Neural cell (in vitro differentiated cells): ENCODE results near the gene FGD6. TPM values are rescaled to one million over a fixed set of nuclear protein-coding genes. Genes with fewer than 3 reads are reported as not detected.

ENCODE experiments used
- H2AFZ ChIP-seq: fragments of 200-600, 300-800 bp; sonication (generic), shearing (Covaris generic); 2 replicates; pipeline ENCODE4 v1.6.0; 2014; ENCODE audit warnings: low read depth, mild to moderate bottlenecking, antibody characterized with exemption, low read length, moderate library complexity
- H3F3A ChIP-seq: fragments of 200-600 bp; shearing (Covaris generic); 2 replicates; pipeline ENCODE4 v1.6.1; 2016; ENCODE audit warnings: mild to moderate bottlenecking, moderate library complexity, mixed read lengths, antibody characterized with exemption, low read length; ENCODE audit not compliant: insufficient read depth, poor library complexity, severe bottlenecking
- H3K27ac ChIP-seq: fragments of 200-600, 300-800 bp; sonication (generic), shearing (Covaris generic); 2 replicates; pipeline ENCODE4 v1.5.1; 2014; ENCODE audit warnings: mild to moderate bottlenecking, low read length, moderate library complexity
- H3K27me3 ChIP-seq: fragments of 300-800, 200-600 bp; sonication (generic), shearing (Covaris generic); 2 replicates; pipeline ENCODE4 v1.6.0; 2014; ENCODE audit warnings: mild to moderate bottlenecking, low read depth, low read length, moderate library complexity; ENCODE audit not compliant: insufficient read depth
- H3K36me3 ChIP-seq: fragments of 300-800, 200-600 bp; sonication (generic), shearing (Covaris generic); 2 replicates; pipeline ENCODE4 v1.5.1; 2014; ENCODE audit warnings: mild to moderate bottlenecking, antibody characterized with exemption, low read length, moderate library complexity; ENCODE audit not compliant: insufficient read depth
- H3K4me2 ChIP-seq: fragments of 300-800, 200-600 bp; sonication (generic), shearing (Covaris generic); 2 replicates; pipeline ENCODE4 v1.6.0; 2014; ENCODE audit warnings: mild to moderate bottlenecking, low read length
- H3K4me3 ChIP-seq: fragments of 300-800, 200-600 bp; sonication (generic), shearing (Covaris generic); 2 replicates; pipeline ENCODE4 v1.5.1; 2014; ENCODE audit warnings: mild to moderate bottlenecking, low read length, moderate library complexity
- H3K79me2 ChIP-seq: fragments of 200-600 bp; shearing (Covaris generic); replicated peaks from 2 replicates; pipeline ENCODE4 v1.6.0; 2014; ENCODE audit warnings: mild to moderate bottlenecking, low read length, moderate library complexity; ENCODE audit not compliant: insufficient read depth
- H3K9ac ChIP-seq: fragments of 300-800, 200-600 bp; sonication (generic), shearing (Covaris generic); 2 replicates; pipeline ENCODE4 v1.6.1; 2016; ENCODE audit warnings: mild to moderate bottlenecking, low read length, mixed read lengths
- H3K9me2 ChIP-seq: fragments of 200-600 bp; shearing (Covaris generic); 2 replicates; pipeline ENCODE4 v1.6.1; 2016; ENCODE audit warnings: mild to moderate bottlenecking, low read length, mixed read lengths; ENCODE audit not compliant: insufficient read depth
- H3K9me3 ChIP-seq: fragments of 200-600, 300-800 bp; sonication (generic), shearing (Covaris generic); 2 replicates; pipeline ENCODE4 v1.6.1; 2016; ENCODE audit warnings: mild to moderate bottlenecking, mixed run types, low read length, moderate library complexity, mixed read lengths
- H4K20me1 ChIP-seq: fragments of 200-600 bp; shearing (Covaris generic); 2 replicates; pipeline ENCODE4 v1.6.1; 2016; ENCODE audit warnings: mild to moderate bottlenecking, mixed run types; ENCODE audit not compliant: insufficient read depth
- CTCF ChIP-seq: fragments of 450-650 bp; IDR thresholded peaks from 2 replicates; pipeline ENCODE4 v1.5.1; 2014; ENCODE audit warnings: antibody characterized with exemption, mild to moderate bottlenecking, moderate library complexity; ENCODE audit not compliant: poor library complexity, severe bottlenecking
- EP300 ChIP-seq: fragments of 450-650 bp; conservative IDR thresholded peaks from 2 replicates; pipeline ENCODE4 v1.6.1; 2014; ENCODE audit warnings: antibody characterized with exemption, mild to moderate bottlenecking, moderate library complexity; ENCODE audit not compliant: poor library complexity, severe bottlenecking
- EZH2 ChIP-seq: fragments of 200-600, 300-800 bp; shearing (Covaris generic), sonication (generic); IDR thresholded peaks from 2 replicates; pipeline ENCODE4 v1.6.1; 2014; ENCODE audit warnings: antibody characterized with exemption, low read length, borderline replicate concordance, mild to moderate bottlenecking; ENCODE audit not compliant: insufficient read depth, poor library complexity, severe bottlenecking
- MXI1 ChIP-seq: fragments of 450-650 bp; conservative IDR thresholded peaks from 2 replicates; pipeline ENCODE4 v1.6.1; 2014; ENCODE audit warnings: antibody characterized with exemption, mild to moderate bottlenecking; ENCODE audit not compliant: poor library complexity, severe bottlenecking
- POLR2AphosphoS5 ChIP-seq: IDR thresholded peaks from 2 replicates; pipeline ENCODE4 v1.6.1; 2012
- RAD21 ChIP-seq: fragments of 450-650 bp; conservative IDR thresholded peaks from 2 replicates; pipeline ENCODE4 v1.6.1; 2014; ENCODE audit warnings: antibody characterized with exemption, mild to moderate bottlenecking, moderate library complexity
- REST ChIP-seq: IDR thresholded peaks from 2 replicates; pipeline ENCODE4 v1.6.1; 2012; ENCODE audit warnings: borderline replicate concordance
- SMC3 ChIP-seq: fragments of 450-650 bp; conservative IDR thresholded peaks from 2 replicates; pipeline ENCODE4 v1.6.1; 2014; ENCODE audit warnings: antibody characterized with exemption, mild to moderate bottlenecking, moderate library complexity; ENCODE audit not compliant: poor library complexity
- TAF1 ChIP-seq: IDR thresholded peaks from 2 replicates; pipeline ENCODE4 v1.6.1; 2012; ENCODE audit warnings: low read depth
- polyA plus RNA-seq: library from polyadenylated mRNA; depleted of rRNA; stranded (reverse); fragments of >200 nt; gene quantifications from 2 replicates; pipeline ENCODE4 v1.2.3, GENCODE V29; 2014

FGD6 gene
- polyA plus RNA-seq, 1 donor from 2014 or later, result 4.6 TPM

GRCh38 chr12:95066091-95066855, 151.0 kb downstream of the FGD6 start:
- Histone ChIP-seq H3K27me3 (no peaks in the 10 kb centered on the region), H3F3A (no peaks in the 10 kb centered on the region), H2AFZ (no peak overlapping the region), H4K20me1 (no peaks in the 10 kb centered on the region), H3K9me2 (no peaks in the 10 kb centered on the region), H3K9ac (no peak overlapping the region), H3K27ac (no peak overlapping the region), H3K79me2 (peaks cover 27% of the 10 kb centered on the region), H3K36me3 (peaks cover 14% of the 10 kb centered on the region), H3K4me3 (no peak overlapping the region), H3K9me3 (no peaks in the 10 kb centered on the region), H3K4me2 (no peak overlapping the region)
- TF ChIP-seq REST, result no peak
- no peak for TF ChIP-seq MXI1
- TF ChIP-seq EP300, result no peak
- no peak for TF ChIP-seq CTCF
- no peak for TF ChIP-seq TAF1
- no peak for TF ChIP-seq POLR2AphosphoS5
- no peak for TF ChIP-seq SMC3
- no peak for TF ChIP-seq EZH2
- no peak for TF ChIP-seq RAD21

GRCh38 chr12:95060951-95061350, 156.3 kb downstream of the FGD6 start:
- Histone ChIP-seq H3K79me2 (no peaks in the 10 kb centered on the region), H3K9me2 (no peaks in the 10 kb centered on the region), H3K27me3 (no peaks in the 10 kb centered on the region), H2AFZ (no peak overlapping the region), H3K9ac (no peak overlapping the region), H4K20me1 (no peaks in the 10 kb centered on the region), H3K27ac (no peak overlapping the region), H3K36me3 (peaks cover 18% of the 10 kb centered on the region), H3K4me3 (no peak overlapping the region), H3K9me3 (no peaks in the 10 kb centered on the region), H3K4me2 (no peak overlapping the region), H3F3A (no peaks in the 10 kb centered on the region)
- no peak for TF ChIP-seq RAD21
- no peak for TF ChIP-seq POLR2AphosphoS5
- TF ChIP-seq EP300, result no peak
- TF ChIP-seq REST, result no peak
- TF ChIP-seq CTCF, result no peak
- no peak for TF ChIP-seq TAF1
- TF ChIP-seq EZH2, result no peak
- no peak for TF ChIP-seq MXI1
- TF ChIP-seq SMC3, result no peak
